Measurements from ENCODE around the gene HECTD4. TPM values are rescaled to one million over a fixed set of nuclear protein-coding genes. Genes with fewer than 3 reads are reported as not detected.

The HECTD4 gene
- total RNA-seq, 1 experiment from 2014 or later: 65.7 TPM

DNA sequence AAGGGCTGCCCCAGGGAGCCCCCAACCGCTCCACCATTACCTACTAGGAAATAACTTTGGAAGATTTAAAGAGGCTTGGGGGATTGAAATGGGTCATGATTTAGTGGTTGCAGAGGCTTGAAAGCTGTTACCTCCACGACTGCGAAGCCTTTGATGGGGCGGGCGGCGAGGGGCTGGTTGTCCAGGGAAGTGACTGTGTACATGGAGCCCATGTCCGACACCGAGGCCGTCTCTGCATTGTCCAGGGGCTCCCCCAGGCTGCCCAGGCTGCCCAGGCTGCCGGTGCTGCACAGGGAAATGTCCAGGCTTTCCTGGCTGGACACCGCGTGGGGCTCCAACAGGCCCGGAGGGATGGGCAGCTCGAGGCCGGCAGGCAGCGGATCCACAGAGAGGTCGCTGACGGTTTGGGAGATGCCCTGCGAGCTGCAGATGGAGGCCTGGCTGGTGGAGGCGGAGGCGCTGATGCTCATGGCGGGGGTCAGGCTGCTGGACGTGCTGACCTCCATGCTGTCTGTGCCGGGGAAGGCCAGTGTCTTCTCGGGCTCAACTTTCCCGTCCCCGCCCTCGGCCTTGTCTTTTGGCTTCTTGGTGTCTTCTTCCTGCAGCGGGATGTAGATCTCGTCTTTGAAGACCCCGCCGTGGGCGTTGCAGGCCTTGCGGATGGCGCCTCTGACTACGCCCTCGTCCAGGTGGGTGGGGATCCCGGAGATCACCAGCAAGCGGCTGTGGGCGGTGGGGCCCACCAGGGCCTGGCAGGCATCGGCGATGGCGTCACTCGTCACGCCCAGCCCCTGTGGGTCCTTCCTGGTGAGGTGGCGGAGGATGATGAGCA is 198.0 kb downstream of the HECTD4 start:
- Mint-ChIP-seq H3K4me3 (ENCODE audit: low read depth, unreplicated experiment) (no peak overlapping the region), H3K27ac (ENCODE audit: unreplicated experiment) (no peak overlapping the region), H3K9me3 (ENCODE audit: low read depth, unreplicated experiment) (no peaks in the 10 kb centered on the region), H3K36me3 (ENCODE audit: insufficient read depth, unreplicated experiment) (peaks cover 22% of the 10 kb centered on the region), H3K27me3 (ENCODE audit: unreplicated experiment) (no peaks in the 10 kb centered on the region), H3K4me1 (ENCODE audit: low read depth, unreplicated experiment) (no peaks in the 10 kb centered on the region)
- no TSS peak for BruUV-seq (replicated peaks)
- CTCF ChIA-PET: no interaction called here
- TF ChIP-seq, protein P1, sequence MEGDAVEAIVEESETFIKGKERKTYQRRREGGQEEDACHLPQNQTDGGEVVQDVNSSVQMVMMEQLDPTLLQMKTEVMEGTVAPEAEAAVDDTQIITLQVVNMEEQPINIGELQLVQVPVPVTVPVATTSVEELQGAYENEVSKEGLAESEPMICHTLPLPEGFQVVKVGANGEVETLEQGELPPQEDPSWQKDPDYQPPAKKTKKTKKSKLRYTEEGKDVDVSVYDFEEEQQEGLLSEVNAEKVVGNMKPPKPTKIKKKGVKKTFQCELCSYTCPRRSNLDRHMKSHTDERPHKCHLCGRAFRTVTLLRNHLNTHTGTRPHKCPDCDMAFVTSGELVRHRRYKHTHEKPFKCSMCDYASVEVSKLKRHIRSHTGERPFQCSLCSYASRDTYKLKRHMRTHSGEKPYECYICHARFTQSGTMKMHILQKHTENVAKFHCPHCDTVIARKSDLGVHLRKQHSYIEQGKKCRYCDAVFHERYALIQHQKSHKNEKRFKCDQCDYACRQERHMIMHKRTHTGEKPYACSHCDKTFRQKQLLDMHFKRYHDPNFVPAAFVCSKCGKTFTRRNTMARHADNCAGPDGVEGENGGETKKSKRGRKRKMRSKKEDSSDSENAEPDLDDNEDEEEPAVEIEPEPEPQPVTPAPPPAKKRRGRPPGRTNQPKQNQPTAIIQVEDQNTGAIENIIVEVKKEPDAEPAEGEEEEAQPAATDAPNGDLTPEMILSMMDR (IDR thresholded peaks at IDR 0.05; ENCODE audit: unreplicated experiment): no peak
- no peak for DNase-seq
- intact Hi-C loops (cut with micrococcal nuclease; ENCODE audit: unreplicated experiment): no loop called here

DNA sequence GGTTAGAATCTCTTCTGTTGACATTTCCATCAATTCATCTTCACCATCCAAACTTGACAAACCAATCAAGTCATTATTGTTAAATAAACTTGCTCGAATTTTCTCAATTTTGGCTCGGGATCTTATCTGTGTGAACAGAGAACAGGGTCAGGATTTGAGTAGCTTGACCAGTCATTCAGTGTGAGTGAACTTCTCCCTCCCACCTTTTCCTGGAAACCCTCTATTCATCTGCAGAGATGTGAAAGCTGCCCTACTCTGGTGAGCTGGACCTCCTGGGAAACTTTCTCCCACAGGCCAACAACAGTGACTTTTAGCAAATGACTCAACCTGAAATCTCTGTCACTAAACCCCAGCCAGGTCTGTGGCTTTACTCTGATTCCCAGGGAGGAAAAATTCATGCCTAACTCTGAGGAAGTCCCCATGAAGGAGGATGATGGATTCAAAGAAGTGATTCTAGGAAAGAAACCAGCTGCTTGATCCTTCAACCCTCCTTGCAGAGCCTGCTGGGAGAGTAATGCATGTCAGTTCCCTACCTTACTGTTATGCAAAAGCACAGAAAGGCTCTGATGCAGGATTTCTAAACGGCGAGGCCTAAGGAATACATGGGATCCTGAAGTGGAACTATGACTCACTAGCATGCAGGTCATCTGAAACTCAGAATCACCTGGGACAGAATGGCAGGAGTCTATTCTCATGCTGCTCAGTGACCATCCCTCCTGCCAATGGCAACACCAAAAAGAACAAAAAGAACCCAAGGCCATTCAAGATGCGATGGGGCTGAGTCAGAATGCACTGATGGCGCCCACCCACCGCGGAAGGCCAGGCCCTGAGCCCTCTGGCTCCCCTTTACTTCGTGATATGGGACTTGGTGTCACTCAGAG is 198.8 kb downstream of the HECTD4 start:
- intact Hi-C loops (cut with micrococcal nuclease; ENCODE audit: unreplicated experiment): no loop called here
- Mint-ChIP-seq H3K4me1 (ENCODE audit: low read depth, unreplicated experiment) (no peaks in the 10 kb centered on the region), H3K9me3 (ENCODE audit: low read depth, unreplicated experiment) (no peaks in the 10 kb centered on the region), H3K4me3 (ENCODE audit: low read depth, unreplicated experiment) (no peak overlapping the region), H3K36me3 (ENCODE audit: insufficient read depth, unreplicated experiment) (peaks cover 28% of the 10 kb centered on the region), H3K27ac (ENCODE audit: unreplicated experiment) (no peak overlapping the region), H3K27me3 (ENCODE audit: unreplicated experiment) (no peaks in the 10 kb centered on the region)
- TF ChIP-seq, protein P1 (IDR thresholded peaks at IDR 0.05; ENCODE audit: unreplicated experiment): no peak
- BruUV-seq (replicated peaks): no TSS peak
- no peak for DNase-seq
- CTCF ChIA-PET: no interaction called here

DNA sequence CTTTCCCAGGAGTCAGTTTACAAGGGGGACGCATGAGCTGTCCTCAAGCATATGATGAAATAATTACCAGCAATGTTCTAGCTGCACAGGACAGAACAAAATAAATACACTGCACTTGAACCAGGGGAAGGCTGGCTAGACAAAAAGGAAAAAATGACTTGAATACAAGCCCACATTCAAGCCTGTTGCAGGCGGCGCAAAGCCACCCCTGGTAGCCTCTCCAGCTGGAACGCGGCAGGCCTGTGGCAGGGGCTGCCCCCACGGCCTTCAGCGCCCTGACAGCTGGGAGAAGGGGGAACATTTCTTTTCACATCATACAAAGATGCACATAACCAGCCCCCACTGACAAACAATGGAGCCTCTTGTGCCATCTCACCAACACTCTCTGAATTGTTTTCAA is 199.7 kb downstream of the HECTD4 start:
- no peaks in the 10 kb centered on the region for H3K9me3 Mint-ChIP-seq (ENCODE audit: low read depth, unreplicated experiment)
- peaks cover 28% of the 10 kb centered on the region for H3K36me3 Mint-ChIP-seq (ENCODE audit: insufficient read depth, unreplicated experiment)
- intact Hi-C loops (cut with micrococcal nuclease; ENCODE audit: unreplicated experiment): no loop called here
- BruUV-seq (replicated peaks): no TSS peak
- CTCF ChIA-PET: interaction anchor here (0.7 kb wide), 1 partner anchor 219 kb away, joined by 3 read pairs; no protein-coding TSS in a partner anchor
- TF ChIP-seq, protein P1 (IDR thresholded peaks at IDR 0.05; ENCODE audit: unreplicated experiment): no peak
- no peaks in the 10 kb centered on the region for H3K4me1 Mint-ChIP-seq (ENCODE audit: low read depth, unreplicated experiment)
- DNase-seq: no peak
- H3K27me3 Mint-ChIP-seq (ENCODE audit: unreplicated experiment): no peaks in the 10 kb centered on the region
- H3K4me3 Mint-ChIP-seq (ENCODE audit: low read depth, unreplicated experiment): no peak overlapping the region
- no peak overlapping the region for H3K27ac Mint-ChIP-seq (ENCODE audit: unreplicated experiment)

DNA sequence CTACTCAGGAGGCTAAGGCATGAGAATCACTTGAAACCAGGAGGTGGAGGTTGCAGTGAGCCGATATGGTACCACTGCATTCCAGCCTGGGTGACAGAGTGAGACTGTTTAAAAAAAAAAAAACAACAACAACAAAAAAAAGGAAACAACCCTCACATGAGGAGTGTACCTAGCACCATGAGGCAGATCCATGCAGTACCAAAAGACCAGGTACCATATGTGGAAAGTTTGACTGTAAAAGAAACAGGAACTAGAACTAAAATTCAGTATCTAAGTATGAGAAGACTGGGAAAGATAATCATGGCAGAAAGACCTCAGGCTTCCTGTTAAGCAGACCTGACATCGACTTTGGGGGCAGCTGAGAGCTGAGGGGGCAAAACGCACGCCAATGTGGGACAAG is 201.8 kb downstream of the HECTD4 start:
- no peak overlapping the region for H3K4me3 Mint-ChIP-seq (ENCODE audit: low read depth, unreplicated experiment)
- H3K9me3 Mint-ChIP-seq (ENCODE audit: low read depth, unreplicated experiment): no peaks in the 10 kb centered on the region
- no peaks in the 10 kb centered on the region for H3K4me1 Mint-ChIP-seq (ENCODE audit: low read depth, unreplicated experiment)
- no peak for DNase-seq
- TF ChIP-seq, protein P1 (IDR thresholded peaks at IDR 0.05; ENCODE audit: unreplicated experiment): no peak
- H3K27me3 Mint-ChIP-seq (ENCODE audit: unreplicated experiment): no peaks in the 10 kb centered on the region
- CTCF ChIA-PET: interaction anchor here (0.6 kb wide), 1 partner anchor 235 kb away, joined by 3 read pairs; no protein-coding TSS in a partner anchor
- BruUV-seq (replicated peaks): no TSS peak
- peaks cover 34% of the 10 kb centered on the region for H3K36me3 Mint-ChIP-seq (ENCODE audit: insufficient read depth, unreplicated experiment)
- intact Hi-C loops (cut with micrococcal nuclease; ENCODE audit: unreplicated experiment): no loop called here
- no peak overlapping the region for H3K27ac Mint-ChIP-seq (ENCODE audit: unreplicated experiment)

All from Calu3 (cell line).